Motor neuron (in vitro differentiated cells): ENCODE data around the gene PAK1. TPM values are rescaled to one million over a fixed set of nuclear protein-coding genes. Genes with fewer than 3 reads are reported as not detected.

Experiments used
- ATAC-seq, 8 experiments: fragments of 200-7000 bp; cut with Tn5 transposase; replicated peaks in 6 of 8; 2 replicates each; pipeline ENCODE4 v1.8.0; 2021; ENCODE audit warnings: mild to moderate bottlenecking in 8 of 8, moderate library complexity in 8 of 8
- H3K27ac ChIP-seq, 2 donors: fragments of 250-450 bp; sonication (Bioruptor Pico); 2 replicates each; pipeline ENCODE4 v1.9.0; 2021; ENCODE audit warnings: antibody characterized with exemption in 2 of 2, mild to moderate bottlenecking in 2 of 2, moderate library complexity in 1 of 2
- H3K4me1 ChIP-seq, 2 donors: fragments of 250-450 bp; sonication (Bioruptor Pico); replicated peaks in 1 of 2; 2 replicates each; pipeline ENCODE4 v1.6.1; 2021; ENCODE audit warnings: antibody characterized with exemption in 2 of 2, mild to moderate bottlenecking in 2 of 2, moderate library complexity in 1 of 2
- H3K4me3 ChIP-seq, 5 donors: fragments of 250-450 bp; sonication (Bioruptor Pico); 2 replicates each; pipeline ENCODE4 v1.9.0; 2021; ENCODE audit warnings: antibody characterized with exemption in 5 of 5, mild to moderate bottlenecking in 5 of 5, moderate library complexity in 4 of 5
- WGBS, 10 experiments: fragments of 450-650 bp; shearing (Covaris generic); methylation state at CpG; one replicate each; pipeline ENCODE4 v1.0.0; 2022; 5-methylcytosine and 5-hydroxymethylcytosine counted together
- in situ Hi-C, 9 experiments: fragments of 400-800 bp; cut with MboI; loops; one replicate each; pipeline ENCODE4 v1.15.0; 2021; ENCODE audit warnings: low sequenced_read_pairs in 9 of 9, low pct_unique_long_range_greater_than_20kb in 2 of 9; ENCODE audit not compliant: unreplicated experiment in 9 of 9
- total RNA-seq, 8 experiments: library from RNA; unstranded; fragments of 300-600 nt; gene quantifications; 2 replicates each; pipeline versions ENCODE4 v1.2.3 to v1.2.4, GENCODE V29; 2022

PAK1 gene
- total RNA-seq, 8 experiments from 2014 or later = 36.6 to 108 (median 48.7) TPM

DNA sequence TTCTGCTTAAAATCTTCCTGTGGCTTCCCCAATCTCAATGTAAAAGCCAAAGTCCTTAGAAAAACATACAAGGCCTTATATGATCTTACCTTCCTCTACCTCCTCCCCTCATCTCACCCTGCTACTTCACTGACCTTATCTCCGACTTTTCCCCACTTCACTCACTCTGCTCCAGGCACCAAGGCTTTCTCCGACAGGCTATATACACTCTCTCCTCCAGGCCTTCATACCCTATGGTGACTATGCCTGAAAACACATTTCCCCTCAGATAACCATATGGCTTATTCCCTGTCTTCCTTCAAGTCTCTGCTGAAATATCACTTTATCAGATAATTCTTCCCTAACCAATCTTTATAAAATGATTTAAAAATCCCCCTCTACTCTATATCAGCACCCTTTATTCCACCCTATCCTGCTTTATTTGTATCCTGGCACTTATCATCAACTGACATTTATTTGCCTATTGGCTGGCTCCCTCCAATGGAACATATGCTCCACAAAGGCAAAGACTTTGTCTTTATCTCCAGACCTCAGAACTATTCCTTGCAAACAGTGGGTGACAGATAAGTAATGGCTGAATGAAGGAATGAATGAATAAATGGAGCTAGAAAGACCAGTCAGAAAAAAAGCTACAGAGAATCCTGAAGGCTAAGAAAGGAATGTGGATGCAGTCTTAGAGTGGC is 52.7 kb downstream of the PAK1 start:
- H3K4me3 ChIP-seq = no peak overlapping the region
- H3K27ac ChIP-seq = no peak overlapping the region
- WGBS, 10 experiments = 63 to 100% (median 89%) methylated on average over 1 to 2 of the region's 2 CpGs; no CpG with 5 or more reads in 1 of the 10 experiments
- in situ Hi-C loops = loop anchor here in 1 of 9 experiments (25.0 kb wide), 1 partner anchor 116 kb away; no protein-coding TSS in a partner anchor
- H3K4me1 ChIP-seq = peaks cover 0 to 5% of the 10 kb centered on the region in 2 donors
- peak in 1 of 8 experiments; percentile 16 for ATAC-seq

DNA sequence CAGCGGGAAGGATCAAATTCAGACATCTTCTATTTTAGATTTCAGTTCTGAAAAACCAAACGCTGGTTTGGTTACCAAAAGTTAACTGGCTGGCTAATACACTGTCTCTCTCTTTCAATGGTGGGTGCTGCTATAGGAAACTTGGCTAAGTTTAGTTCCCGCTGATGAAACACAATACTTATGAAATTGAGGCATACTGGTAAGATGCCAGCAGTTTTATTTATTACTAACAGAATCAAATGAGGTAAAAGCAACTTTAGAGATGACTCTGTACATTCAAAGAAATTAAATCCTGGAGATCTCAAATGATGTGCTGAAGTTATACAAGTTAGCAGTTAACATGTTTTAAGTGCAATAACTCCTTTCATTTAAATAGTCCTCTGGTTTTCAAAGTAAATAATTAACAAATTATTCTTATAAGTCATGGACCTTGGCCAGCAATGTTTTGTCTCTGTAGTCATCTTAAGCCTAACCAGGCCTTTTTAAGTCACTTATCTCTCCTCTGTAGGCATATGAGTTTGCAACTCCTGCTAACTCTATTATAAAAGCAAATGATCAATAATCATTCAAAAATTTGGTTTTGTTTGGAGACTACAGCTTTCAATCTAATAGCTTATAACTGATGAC is 54.8 kb downstream of the PAK1 start:
- Histone ChIP-seq H3K4me3 (no peak overlapping the region), H3K27ac (no peak overlapping the region), H3K4me1 (peaks cover 0 to 5% of the 10 kb centered on the region in 2 donors)
- 83 to 100% (median 92%) methylated on average over 1 to 3 of the region's 3 CpGs; no CpG with 5 or more reads in 3 of the 10 experiments for WGBS, 10 experiments
- in situ Hi-C loops = loop anchor here in 1 of 9 experiments (25.0 kb wide), 1 partner anchor 118 kb away; no protein-coding TSS in a partner anchor
- no peak for ATAC-seq

DNA sequence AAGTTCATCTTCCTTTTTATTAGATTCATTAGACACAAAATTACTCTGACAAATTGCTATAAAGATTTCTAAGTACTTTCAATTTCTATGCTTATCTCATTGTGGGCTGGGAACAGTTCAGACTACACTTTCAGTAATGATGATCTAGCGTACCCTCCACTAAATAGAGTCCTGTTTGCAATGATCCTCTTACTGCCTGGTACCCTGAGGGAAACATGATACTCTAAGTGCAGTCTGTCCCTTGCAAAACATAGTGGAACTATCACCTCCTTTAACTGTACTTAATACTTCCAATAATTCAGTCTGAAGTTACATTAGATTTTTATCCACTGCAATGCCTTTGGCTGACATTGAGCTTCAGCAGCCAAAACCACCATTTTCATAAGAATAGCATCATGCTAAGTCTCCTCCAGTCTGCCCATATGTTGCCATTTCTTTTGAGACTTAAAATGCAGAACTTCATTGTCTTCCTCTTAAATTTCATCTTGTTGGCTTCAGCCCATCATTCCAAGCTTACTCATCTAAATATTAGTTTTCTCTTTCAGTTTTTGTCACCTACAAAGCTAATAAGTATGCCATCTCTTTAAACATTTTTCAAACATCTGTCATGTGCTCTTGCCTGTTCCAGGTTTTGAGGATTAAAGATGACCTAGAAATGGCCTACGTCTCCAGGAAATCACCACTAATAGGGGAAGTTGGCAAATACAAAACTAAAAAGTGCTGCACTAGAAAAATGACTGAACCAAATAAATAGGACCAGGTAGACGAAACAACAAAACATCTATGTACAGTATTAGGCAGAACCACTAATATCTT is 55.5 kb downstream of the PAK1 start:
- ATAC-seq = no peak
- WGBS, 10 experiments = 71 to 100% (median 92%) methylated on average over 1 to 3 of the region's 3 CpGs; no CpG with 5 or more reads in 1 of the 10 experiments
- H3K4me3 ChIP-seq = no peak overlapping the region
- peaks cover 0 to 5% of the 10 kb centered on the region in 2 donors for H3K4me1 ChIP-seq
- H3K27ac ChIP-seq = no peak overlapping the region
- in situ Hi-C loops = loop anchor here in 1 of 9 experiments (25.0 kb wide), 1 partner anchor 119 kb away; no protein-coding TSS in a partner anchor

DNA sequence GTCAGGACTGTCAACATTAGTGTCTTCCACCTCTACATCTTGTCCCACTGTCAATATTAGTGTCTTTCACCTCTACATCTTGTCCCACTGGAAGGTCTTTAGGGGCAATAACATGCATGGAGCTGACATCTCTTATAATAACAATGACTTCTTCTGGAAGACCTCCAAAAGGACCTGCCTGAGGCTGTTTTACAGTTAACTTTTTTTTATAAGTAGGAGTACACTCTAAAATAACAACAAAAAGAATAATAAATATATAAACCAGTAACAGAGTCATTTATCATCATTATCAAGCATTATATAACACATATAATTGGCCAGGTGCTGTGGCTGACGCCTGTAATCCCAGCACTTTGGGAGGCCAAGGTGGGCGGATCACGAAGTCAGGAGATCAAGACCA is 57.5 kb downstream of the PAK1 start:
- WGBS, 10 experiments = 89 to 100% (median 91%) methylated on average over 1 to 3 of the region's 3 CpGs; no CpG with 5 or more reads in 6 of the 10 experiments
- Histone ChIP-seq H3K27ac (no peak overlapping the region), H3K4me3 (no peak overlapping the region), H3K4me1 (peaks cover 0 to 2% of the 10 kb centered on the region in 2 donors)
- in situ Hi-C loops = loop anchor here in 1 of 9 experiments (25.0 kb wide), 1 partner anchor 121 kb away; no protein-coding TSS in a partner anchor
- ATAC-seq = no peak

DNA sequence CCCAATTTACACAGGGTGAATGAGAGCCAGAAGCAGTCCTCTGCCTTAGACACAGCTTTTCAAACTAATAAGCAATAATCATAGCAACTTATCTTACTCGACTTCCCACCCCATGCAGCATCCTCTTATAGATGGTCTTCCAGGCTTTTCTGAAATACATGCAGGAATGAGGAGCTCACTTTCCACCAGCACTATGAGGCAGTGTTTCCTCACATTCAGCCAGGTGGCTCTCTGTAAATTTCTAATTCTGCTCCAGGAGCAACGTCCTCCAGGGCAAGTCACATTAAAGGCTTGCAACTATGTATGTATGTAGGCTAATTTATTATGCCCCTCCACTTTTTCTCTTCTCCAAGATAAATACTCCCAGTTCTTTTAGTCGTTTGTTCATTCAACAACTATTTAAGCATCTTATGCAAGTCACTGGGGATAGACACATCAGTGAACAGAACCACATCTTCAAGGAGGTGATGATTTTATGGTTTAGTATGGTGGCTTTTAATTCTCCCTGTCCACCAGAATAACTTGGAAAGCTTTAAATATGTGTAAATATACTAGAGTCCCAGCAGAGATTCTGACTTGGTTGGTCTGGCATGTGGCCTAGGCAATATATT is 59.9 kb downstream of the PAK1 start:
- H3K27ac ChIP-seq = no peak overlapping the region
- 0 to 64% (median 34%) methylated on average over 1 to 3 of the region's 3 CpGs; no CpG with 5 or more reads in 2 of the 10 experiments for WGBS, 10 experiments
- in situ Hi-C loops = loop anchor here in 1 of 9 experiments (25.0 kb wide), 1 partner anchor 123 kb away; no protein-coding TSS in a partner anchor
- peak in 1 of 8 experiments; percentile 31 for ATAC-seq
- H3K4me3 ChIP-seq = no peak overlapping the region
- H3K4me1 ChIP-seq = peaks cover 0 to 5% of the 10 kb centered on the region in 2 donors

DNA sequence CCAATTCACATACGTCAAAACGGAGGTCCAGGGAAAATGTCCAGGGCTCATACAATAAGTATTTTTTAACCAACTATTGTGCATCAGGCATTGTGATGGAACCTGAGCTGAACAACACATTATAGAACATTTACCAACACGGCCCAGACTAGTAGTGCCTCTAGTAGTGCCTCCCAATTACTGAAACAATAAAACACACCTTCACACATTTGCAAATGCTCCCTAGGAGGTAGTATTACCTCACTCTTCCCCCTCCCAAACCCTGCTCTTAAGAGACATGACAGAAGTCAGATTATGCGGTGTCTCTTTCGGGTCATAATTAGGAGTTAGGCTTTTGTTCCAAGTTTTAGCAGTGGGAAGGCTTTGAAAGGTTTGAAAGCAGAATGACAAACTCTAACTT is 61.1 kb downstream of the PAK1 start:
- ATAC-seq = no peak
- Histone ChIP-seq H3K4me1 (peaks cover 0 to 5% of the 10 kb centered on the region in 2 donors), H3K4me3 (no peak overlapping the region), H3K27ac (no peak overlapping the region)
- WGBS, 10 experiments = 75 to 100% (median 94%) methylated on average over 1 to 4 of the region's 5 CpGs
- in situ Hi-C loops = loop anchor here in 1 of 9 experiments (25.0 kb wide), 1 partner anchor 124 kb away; no protein-coding TSS in a partner anchor

DNA sequence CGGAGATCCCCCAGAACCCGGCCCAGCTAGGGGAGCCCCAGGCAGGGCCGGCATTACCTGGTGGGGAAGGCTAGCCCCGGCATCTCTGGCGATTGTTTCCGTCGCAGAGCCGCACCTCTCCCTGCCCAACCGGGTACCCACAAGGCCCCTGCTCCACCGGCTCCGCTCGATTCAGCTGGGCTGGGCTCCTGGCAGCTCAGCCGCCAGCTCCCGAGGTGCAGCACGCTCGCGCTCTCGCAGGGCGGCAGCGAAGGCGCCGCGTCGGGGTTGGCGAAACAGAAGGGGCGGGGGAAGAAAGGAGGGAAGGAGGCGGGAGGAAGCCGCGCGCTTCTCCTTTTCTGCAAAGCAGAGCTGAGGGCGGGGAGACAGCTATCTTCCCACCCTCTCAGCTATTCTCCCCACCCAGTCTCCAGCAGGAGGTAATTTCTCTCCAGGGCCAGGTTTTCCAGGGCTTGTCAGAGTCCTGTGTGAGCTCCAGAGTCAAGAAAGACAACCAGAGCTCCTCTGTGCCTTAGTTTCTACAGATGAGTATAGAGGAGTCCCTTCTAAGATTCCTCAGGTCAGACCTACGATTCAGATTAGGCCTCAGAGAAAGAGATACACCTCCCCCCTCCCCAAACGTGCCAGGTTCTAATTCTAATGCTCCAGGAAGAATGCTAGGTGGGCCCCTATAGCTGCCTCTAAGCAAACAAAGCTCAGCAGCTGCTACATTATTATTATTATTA is 62.0 kb downstream of the PAK1 start:
- ATAC-seq = peak; percentile 90 to 97 (median 97)
- Histone ChIP-seq H3K4me3 (peak overlapping the region; percentile 16 to 38 (median 31)), H3K4me1 (peaks cover 0 to 5% of the 10 kb centered on the region in 2 donors), H3K27ac (no peak overlapping the region)
- in situ Hi-C loops = loop anchor here in 1 of 9 experiments (25.0 kb wide), 1 partner anchor 125 kb away; no protein-coding TSS in a partner anchor
- WGBS, 10 experiments = 0 to 9% (median 0%) methylated on average over 1 to 8 of the region's 33 CpGs; no CpG with 5 or more reads in 6 of the 10 experiments

DNA sequence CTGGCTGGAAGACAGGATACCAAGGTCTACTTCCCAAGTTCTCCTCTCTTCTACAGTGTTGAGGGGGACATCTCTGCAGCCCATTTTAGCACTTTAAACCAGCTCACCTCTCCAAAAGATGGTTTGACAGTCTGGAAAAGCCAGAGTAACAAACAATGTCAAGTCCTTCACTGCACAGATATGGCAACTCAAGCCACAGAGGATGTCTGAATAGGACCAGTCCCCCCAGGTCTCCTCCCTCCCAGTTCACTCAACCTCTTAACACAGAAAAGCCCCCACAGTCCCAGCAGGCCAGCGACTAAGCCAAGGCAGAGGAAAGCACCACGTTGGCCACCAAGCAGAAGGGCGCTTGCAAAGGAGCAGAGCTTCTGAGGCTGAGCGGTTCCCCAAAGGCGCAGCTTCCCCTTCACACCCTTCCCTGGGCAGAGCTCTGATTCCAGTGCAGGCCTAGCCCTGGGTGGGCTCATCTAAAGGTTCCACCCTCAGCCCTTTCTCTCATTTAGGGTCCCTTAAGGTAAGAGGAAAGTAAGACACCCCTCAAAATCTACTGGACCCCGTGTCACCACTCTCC is 62.7 kb downstream of the PAK1 start:
- Histone ChIP-seq H3K27ac (no peak overlapping the region), H3K4me3 (peak overlapping the region; percentile 16 to 38 (median 31)), H3K4me1 (peaks cover 0 to 5% of the 10 kb centered on the region in 2 donors)
- peak; percentile 42 to 61 (median 52) for ATAC-seq
- 6 to 37% (median 17%) methylated on average over 2 to 3 of the region's 6 CpGs; no CpG with 5 or more reads in 7 of the 10 experiments for WGBS, 10 experiments
- in situ Hi-C loops = loop anchor here in 1 of 9 experiments (25.0 kb wide), 1 partner anchor 126 kb away; no protein-coding TSS in a partner anchor

DNA sequence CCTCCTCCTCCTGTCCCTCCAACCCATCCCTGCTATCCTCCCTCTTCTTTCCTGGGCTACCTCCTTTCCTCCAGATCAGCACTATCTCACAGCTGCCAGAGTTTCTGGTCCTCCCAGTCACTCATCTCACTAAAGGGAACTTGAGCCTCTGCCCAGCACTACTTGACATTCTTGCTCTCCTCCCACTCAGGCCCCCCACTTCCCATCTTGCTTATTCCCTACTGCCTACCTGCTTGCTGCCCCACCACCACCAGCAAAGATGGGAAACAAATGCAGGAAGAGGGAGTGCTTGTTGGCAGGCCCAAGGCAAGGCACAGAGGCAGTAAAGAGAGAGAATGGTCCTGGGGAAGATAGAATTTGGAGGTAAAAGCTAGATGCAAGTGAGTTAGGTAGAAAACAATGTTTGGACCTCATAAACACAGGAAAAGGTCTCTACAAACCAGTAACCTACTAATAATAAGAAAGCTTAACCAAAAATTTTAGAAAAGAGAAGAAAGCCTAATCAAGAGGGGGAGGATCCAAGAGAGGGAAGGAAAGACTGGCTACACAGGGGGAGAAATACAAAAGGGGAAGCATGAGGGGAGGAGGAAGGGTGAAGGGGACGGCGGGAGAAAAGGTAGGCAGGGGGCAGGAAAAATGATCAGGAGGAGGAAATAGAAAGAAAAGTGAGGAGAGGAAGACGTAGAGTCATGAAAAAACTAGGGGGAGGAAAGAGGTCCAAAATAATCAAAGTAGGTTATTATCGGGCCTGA is 63.6 kb downstream of the PAK1 start:
- WGBS, 10 experiments = 72 to 100% (median 93%) methylated on average over 1 to 4 of the region's 4 CpGs; no CpG with 5 or more reads in 3 of the 10 experiments

DNA sequence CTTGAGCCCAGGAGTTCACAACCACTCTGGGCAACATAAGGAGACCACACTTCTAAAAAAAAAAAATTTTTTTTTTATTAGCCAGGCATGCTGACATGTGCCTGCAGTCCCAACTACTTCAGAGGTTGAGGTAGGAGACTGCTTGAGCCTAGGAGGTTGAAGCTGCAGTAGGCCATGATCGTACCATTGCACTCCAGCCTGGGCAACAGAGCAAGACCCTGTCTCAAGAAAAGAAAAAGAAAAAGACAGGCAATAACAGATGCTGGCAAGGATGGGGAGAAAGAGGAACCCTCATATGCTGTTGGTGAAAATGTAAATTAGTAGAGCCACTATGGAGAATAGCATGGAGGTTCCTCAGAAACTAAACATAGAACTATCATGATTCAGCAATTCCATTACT is 64.8 kb downstream of the PAK1 start:
- no peak for ATAC-seq
- Histone ChIP-seq H3K27ac (no peak overlapping the region), H3K4me3 (no peak overlapping the region), H3K4me1 (peaks cover 0 to 5% of the 10 kb centered on the region in 2 donors)
- 100% methylated on average over 1 of the region's 1 CpG; no CpG with 5 or more reads in 6 of the 10 experiments for WGBS, 10 experiments
- in situ Hi-C loops = loop anchor here in 1 of 9 experiments (25.0 kb wide), 1 partner anchor 128 kb away; no protein-coding TSS in a partner anchor

More for the DNA sequence above, 63.6 kb downstream of the PAK1 start:
- ATAC-seq = no peak
- Histone ChIP-seq H3K27ac (no peak overlapping the region), H3K4me1 (peaks cover 0 to 5% of the 10 kb centered on the region in 2 donors), H3K4me3 (no peak overlapping the region)
- in situ Hi-C loops = loop anchor here in 1 of 9 experiments (25.0 kb wide), 1 partner anchor 127 kb away; no protein-coding TSS in a partner anchor
